Heart right ventricle (tissue), 16 donors: ENCODE measurements around the gene MRPL11. TPM values are rescaled to one million over a fixed set of nuclear protein-coding genes. Genes with fewer than 3 reads are reported as not detected.

Experiments used
- ATAC-seq, 8 donors: fragments of 200-7000 bp; cut with Tn5 transposase; one replicate each; pipeline ENCODE4 v1.9.1; 2020; ENCODE audit warnings: mild to moderate bottlenecking in 8 of 8, moderate library complexity in 8 of 8, moderate number of reproducible peaks in 1 of 8
- DNase-seq, 2 donors: peaks; one replicate each; pipeline ENCODE4 v3.0.0-alpha.2; 2020
- H3K27ac ChIP-seq, 10 donors: fragments of 200-600 bp; sonication (generic) in 2 of 10; one replicate each; pipeline versions ENCODE4 v1.5.0 to v1.8.0; 2020 to 2022; ENCODE audit warnings: mild to moderate bottlenecking in 3 of 10
- H3K27me3 ChIP-seq, 7 donors: fragments of 200-600 bp; one replicate each; pipeline ENCODE4 v1.8.0; 2021 to 2022; ENCODE audit warnings: mild to moderate bottlenecking in 2 of 7
- H3K36me3 ChIP-seq, 9 donors: fragments of 200-600 bp; sonication (generic) in 1 of 9; one replicate each; pipeline versions ENCODE4 v1.5.0 to v1.8.0; 2020 to 2022; ENCODE audit warnings: mild to moderate bottlenecking in 2 of 9
- H3K4me1 ChIP-seq, 9 donors: fragments of 200-600 bp; sonication (generic) in 1 of 9; one replicate each; pipeline versions ENCODE4 v1.5.0 to v1.8.0; 2020 to 2022; ENCODE audit warnings: mild to moderate bottlenecking in 4 of 9
- H3K4me3 ChIP-seq, 10 donors: fragments of 200-600 bp; sonication (generic) in 2 of 10; one replicate each; pipeline versions ENCODE4 v1.5.0 to v1.8.0; 2020 to 2022; ENCODE audit warnings: mild to moderate bottlenecking in 7 of 10, moderate library complexity in 2 of 10
- H3K9me3 ChIP-seq, 11 donors: fragments of 200-600 bp in 10 of 11; sonication (generic) in 2 of 11; one replicate each; pipeline versions ENCODE4 v1.5.0 to v1.8.0; 2013 to 2022; ENCODE audit warnings: mild to moderate bottlenecking in 2 of 11, control low read depth in 1 of 11, moderate library complexity in 1 of 11
- WGBS, 2 donors: extraction: QIAGEN DNeasy Blood & Tissue Kit; methylation state at CpG; one replicate each; pipeline ENCODE4 v1.1.7; 2013; ENCODE audit warnings: inconsistent platforms in 1 of 2; 5-methylcytosine and 5-hydroxymethylcytosine counted together
- intact Hi-C, 10 donors: fragments of 100-400 bp; cut with DNase I; formaldehyde crosslinking; loops; one replicate each; pipeline versions ENCODE4 v1.11.1 to v1.14.2; 2022
- polyA plus RNA-seq, 2 donors: library from polyadenylated mRNA; stranded (reverse); fragments of 200-250 nt; gene quantifications; one replicate each; pipeline ENCODE4 v1.2.3, GENCODE V29; 2013
- total RNA-seq, 10 donors: library from RNA; stranded (reverse); fragmentation: NEBNext Ultra II Directional in 3 of 10; extraction: Animal tissue kit (Norgen Biotek cat#: 25700) in 3 of 10; gene quantifications; one replicate each; pipeline versions ENCODE4 v1.2.1 to v1.2.4, GENCODE V29; 2021 to 2023
- TF ChIP-seq, protein P1 (sequence below), 9 donors: fragments of 200-600 bp; sonication (generic) in 2 of 9; IDR thresholded peaks; one replicate each; pipeline versions ENCODE4 v1.5.0 to v1.8.0; 2021 to 2022; ENCODE audit warnings: antibody characterized with exemption in 9 of 9, mild to moderate bottlenecking in 5 of 9, moderate library complexity in 1 of 9
- donor health status: Arrhythmogenic right ventricular cardiomyopathy.
- donor health status: ischemic (EF 13 %, LVEDD 7.1; RV severe dilation, severe dysfunction).
- donor health status: healthy with polysubstance abuse.
- donor health status: DM: no; HTN: yes; CAD: no.
- donor health status: DM: no; HTN: no; CAD: no.
- donor health status: ischemic (EF 25% LVEDD 6.9; RV normal size, moderate dysfunction).
- donor health status: ischemic (EF 25% LVEDD 5.7; RV mildly dilated, moderate dysfunction).
- donor health status: healthy.
- donor health status: DM: yes; HTN: yes; CAD: no.
- donor health status: Ischemic cardiomyopathy.
- donor health status: ischemic (EF 35%, LVEDD 5.7; RV mildly dilated, moderate dysfunction).
- donor health status: nonischemic (EF 11% LVEDD 7.7; RV severe dilation, severe dysfunction).
- donor health status: DM: yes; HTN: yes; CAD: no.
- donor health status: PGD.
- donor health status: ischemic (EF 29% LVEDD 5.4; RV normal size, mild dysfunction).
- donor health status: nonischemic (EF 23%, LVEDD 6.1; RV moderate dilation, normal function).

MRPL11 gene
- total and polyA plus RNA-seq, 12 donors: 33.3 to 57.2 (median 48.2) TPM

DNA sequence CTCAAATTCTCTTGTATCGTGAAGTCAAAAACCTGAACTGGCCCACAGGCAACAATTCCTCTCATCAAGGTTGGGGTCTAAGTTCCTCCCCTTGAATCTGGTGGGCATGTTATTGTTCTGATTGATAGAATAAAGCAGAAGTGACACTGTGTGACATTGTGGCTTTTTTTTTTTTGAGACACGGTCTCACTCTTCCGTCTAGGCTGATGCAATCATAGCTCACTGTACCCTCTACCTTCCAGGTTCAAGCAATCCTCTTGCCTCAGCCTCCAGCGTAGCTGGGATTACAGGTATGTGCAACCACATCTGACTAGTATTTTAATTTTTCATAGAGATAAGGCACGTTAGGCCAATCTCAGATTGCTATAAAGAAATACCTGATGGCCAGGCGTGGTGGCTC is 19.2 kb upstream of the MRPL11 start:
- no peak overlapping the region for H3K4me3 ChIP-seq
- intact Hi-C loops: no loop called here
- H3K9me3 ChIP-seq: peaks cover 0 to 8% (median 0%) of the 10 kb centered on the region in 11 donors
- H3K27ac ChIP-seq: no peak overlapping the region
- peaks cover 0 to 6% (median 0%) of the 10 kb centered on the region in 7 donors for H3K27me3 ChIP-seq
- peaks cover 0 to 6% (median 0%) of the 10 kb centered on the region in 9 donors for H3K4me1 ChIP-seq
- DNase-seq (no peak), ATAC-seq (no peak)
- WGBS, 2 donors: 83 to 89% methylated on average over 6 of the region's 6 CpGs
- TF ChIP-seq, protein P1, sequence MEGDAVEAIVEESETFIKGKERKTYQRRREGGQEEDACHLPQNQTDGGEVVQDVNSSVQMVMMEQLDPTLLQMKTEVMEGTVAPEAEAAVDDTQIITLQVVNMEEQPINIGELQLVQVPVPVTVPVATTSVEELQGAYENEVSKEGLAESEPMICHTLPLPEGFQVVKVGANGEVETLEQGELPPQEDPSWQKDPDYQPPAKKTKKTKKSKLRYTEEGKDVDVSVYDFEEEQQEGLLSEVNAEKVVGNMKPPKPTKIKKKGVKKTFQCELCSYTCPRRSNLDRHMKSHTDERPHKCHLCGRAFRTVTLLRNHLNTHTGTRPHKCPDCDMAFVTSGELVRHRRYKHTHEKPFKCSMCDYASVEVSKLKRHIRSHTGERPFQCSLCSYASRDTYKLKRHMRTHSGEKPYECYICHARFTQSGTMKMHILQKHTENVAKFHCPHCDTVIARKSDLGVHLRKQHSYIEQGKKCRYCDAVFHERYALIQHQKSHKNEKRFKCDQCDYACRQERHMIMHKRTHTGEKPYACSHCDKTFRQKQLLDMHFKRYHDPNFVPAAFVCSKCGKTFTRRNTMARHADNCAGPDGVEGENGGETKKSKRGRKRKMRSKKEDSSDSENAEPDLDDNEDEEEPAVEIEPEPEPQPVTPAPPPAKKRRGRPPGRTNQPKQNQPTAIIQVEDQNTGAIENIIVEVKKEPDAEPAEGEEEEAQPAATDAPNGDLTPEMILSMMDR (IDR thresholded peaks at IDR 0.05): no peak
- H3K36me3 ChIP-seq: no peaks in the 10 kb centered on the region

DNA sequence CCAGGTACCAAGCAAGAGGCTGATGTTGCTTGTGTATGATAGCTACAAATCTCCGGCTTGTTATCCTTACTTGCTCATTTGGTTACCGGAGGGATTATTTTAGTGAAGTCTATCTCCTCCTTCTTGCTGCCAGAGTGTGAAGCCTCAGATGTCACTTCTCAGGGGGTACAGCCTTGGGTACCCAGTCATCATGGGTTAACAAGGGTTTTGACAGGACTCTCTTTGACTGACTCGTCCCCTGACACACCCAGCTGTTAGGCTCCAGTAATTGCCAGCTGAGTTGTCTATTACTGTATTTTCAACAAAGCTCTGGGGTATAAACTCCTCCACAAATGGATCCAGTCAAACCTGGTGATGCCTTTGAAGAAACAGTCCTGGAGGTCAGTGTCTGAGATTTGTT is 16.2 kb upstream of the MRPL11 start:
- intact Hi-C loops: no loop called here
- TF ChIP-seq, protein P1 (IDR thresholded peaks at IDR 0.05): no peak
- ATAC-seq: no peak
- Histone ChIP-seq H3K9me3 (no peaks in the 10 kb centered on the region), H3K36me3 (no peaks in the 10 kb centered on the region), H3K4me1 (peaks cover 0 to 6% (median 0%) of the 10 kb centered on the region in 9 donors), H3K4me3 (no peak overlapping the region), H3K27me3 (peaks cover 0 to 6% (median 0%) of the 10 kb centered on the region in 7 donors), H3K27ac (no peak overlapping the region)
- DNase-seq: no peak
- WGBS, 2 donors: 32 to 59% methylated on average over 3 of the region's 3 CpGs

DNA sequence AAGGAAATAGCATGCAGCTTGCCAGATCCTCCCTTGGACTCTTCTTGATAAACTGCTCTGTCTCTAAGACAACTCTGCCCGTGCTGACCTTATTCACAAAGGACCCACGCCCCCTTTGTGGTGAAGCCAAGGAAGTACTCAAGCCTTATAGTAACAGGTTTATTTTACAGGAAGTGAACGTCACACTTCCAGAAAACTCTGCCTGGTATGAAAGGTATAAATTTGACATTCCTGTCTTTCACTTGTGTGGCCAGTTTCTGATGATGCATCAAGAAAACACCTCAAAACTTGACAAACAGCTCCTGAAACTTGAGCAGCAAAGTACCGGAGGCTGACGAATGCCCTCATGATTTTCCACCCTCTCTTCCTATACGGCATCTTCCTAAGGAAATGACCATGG is 15.6 kb upstream of the MRPL11 start:
- peaks cover 0 to 6% (median 0%) of the 10 kb centered on the region in 9 donors for H3K4me1 ChIP-seq
- TF ChIP-seq, protein P1 (IDR thresholded peaks at IDR 0.05): no peak
- H3K4me3 ChIP-seq: no peak overlapping the region
- no peaks in the 10 kb centered on the region for H3K36me3 ChIP-seq
- H3K27ac ChIP-seq: no peak overlapping the region
- DNase-seq: no peak
- WGBS, 2 donors: 37 to 44% methylated on average over 6 of the region's 6 CpGs
- no peaks in the 10 kb centered on the region for H3K9me3 ChIP-seq
- no peak for ATAC-seq
- intact Hi-C loops: no loop called here
- H3K27me3 ChIP-seq: peaks cover 0 to 6% (median 0%) of the 10 kb centered on the region in 7 donors

DNA sequence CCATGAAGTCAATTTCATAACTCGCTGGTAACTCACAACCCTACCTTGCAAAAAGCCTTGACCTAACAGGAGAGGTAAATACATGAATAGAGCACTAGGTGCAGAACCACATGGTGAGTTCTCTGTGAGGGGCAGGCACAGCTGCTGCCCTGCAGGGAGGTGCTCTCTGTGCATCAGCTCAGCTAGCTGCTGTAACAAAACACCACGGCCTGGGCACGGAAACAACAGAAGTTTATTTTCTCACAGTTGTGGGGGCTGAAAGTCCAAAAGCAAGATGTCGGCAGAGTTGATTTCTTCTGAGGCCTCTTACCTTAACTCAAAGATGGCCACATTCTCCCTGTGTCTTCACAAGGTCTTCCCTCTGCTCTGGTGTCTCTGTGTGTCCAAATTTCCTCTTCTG is 13.0 kb upstream of the MRPL11 start:
- no peak overlapping the region for H3K4me3 ChIP-seq
- peaks cover 0 to 6% (median 0%) of the 10 kb centered on the region in 7 donors for H3K27me3 ChIP-seq
- no peaks in the 10 kb centered on the region for H3K4me1 ChIP-seq
- intact Hi-C loops: no loop called here
- H3K9me3 ChIP-seq: no peaks in the 10 kb centered on the region
- H3K27ac ChIP-seq: no peak overlapping the region
- ATAC-seq (no peak), DNase-seq (no peak)
- 82 to 89% methylated on average over 4 of the region's 4 CpGs for WGBS, 2 donors
- TF ChIP-seq, protein P1 (IDR thresholded peaks at IDR 0.05): no peak
- H3K36me3 ChIP-seq: no peaks in the 10 kb centered on the region
